ENCODE data around the gene CYP27A1.

DNA sequence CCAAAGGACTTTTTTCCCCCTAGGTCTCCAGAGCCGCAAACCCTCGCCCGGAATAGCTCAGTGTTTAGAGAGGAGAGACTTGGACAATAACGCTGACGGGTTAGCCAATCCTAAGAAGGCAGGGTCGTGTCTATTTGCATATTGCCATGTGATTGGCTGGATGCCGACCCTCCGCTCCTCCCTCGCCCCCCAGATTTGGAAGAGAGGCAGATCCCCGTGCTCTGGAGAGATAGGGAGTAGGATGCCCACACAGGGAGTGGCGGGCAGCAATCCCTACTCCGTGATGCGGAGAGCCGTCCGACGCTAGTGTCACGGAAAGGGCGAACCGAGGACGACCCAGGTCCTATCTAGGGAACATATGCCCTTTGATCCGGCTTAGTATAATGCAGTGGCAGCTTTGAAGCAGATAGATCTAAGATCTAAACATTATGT lies 79.0 kb downstream of the CYP27A1 start:
- TF ChIP-seq, protein P1, sequence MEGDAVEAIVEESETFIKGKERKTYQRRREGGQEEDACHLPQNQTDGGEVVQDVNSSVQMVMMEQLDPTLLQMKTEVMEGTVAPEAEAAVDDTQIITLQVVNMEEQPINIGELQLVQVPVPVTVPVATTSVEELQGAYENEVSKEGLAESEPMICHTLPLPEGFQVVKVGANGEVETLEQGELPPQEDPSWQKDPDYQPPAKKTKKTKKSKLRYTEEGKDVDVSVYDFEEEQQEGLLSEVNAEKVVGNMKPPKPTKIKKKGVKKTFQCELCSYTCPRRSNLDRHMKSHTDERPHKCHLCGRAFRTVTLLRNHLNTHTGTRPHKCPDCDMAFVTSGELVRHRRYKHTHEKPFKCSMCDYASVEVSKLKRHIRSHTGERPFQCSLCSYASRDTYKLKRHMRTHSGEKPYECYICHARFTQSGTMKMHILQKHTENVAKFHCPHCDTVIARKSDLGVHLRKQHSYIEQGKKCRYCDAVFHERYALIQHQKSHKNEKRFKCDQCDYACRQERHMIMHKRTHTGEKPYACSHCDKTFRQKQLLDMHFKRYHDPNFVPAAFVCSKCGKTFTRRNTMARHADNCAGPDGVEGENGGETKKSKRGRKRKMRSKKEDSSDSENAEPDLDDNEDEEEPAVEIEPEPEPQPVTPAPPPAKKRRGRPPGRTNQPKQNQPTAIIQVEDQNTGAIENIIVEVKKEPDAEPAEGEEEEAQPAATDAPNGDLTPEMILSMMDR (IDR thresholded peaks at IDR 0.05) = no peak
- TF ChIP-seq POLR2A (IDR thresholded peaks at IDR 0.05) = no peak
